GM13976 (cell line): Measurements from ENCODE around the gene CFAP44.

Experiments
- DNase-seq: peaks from one replicate; pipeline ENCODE4 v3.0.0; 2012; ENCODE audit warnings: low spot score
- CTCF ChIP-seq: IDR thresholded peaks from 2 replicates; pipeline ENCODE4 v1.5.1; 2012; ENCODE audit warnings: borderline replicate concordance, mild to moderate bottlenecking; ENCODE audit not compliant: insufficient read depth; ENCODE audit errors: extremely low read depth, missing control alignments, control extremely low read depth
- in situ Hi-C: fragments of 300-500 bp; cut with MboI; formaldehyde crosslinking; loops from one replicate; pipeline ENCODE4 v1.12.0; 2022; ENCODE audit warnings: low sequenced_read_pairs, mixed read lengths, inconsistent platforms; ENCODE audit not compliant: unreplicated experiment

CFAP44 gene

GRCh38 chr3:113454630-113455029 is 13.3 kb upstream of the CFAP44 start:
- in situ Hi-C loops, result no loop called here
- DNase-seq, result no peak
- no peak for TF ChIP-seq CTCF

GRCh38 chr3:113454057-113454456 is 12.8 kb upstream of the CFAP44 start:
- TF ChIP-seq CTCF, result no peak
- DNase-seq, result no peak
- in situ Hi-C loops, result no loop called here

GRCh38 chr3:113450911-113451310 is 9.6 kb upstream of the CFAP44 start:
- in situ Hi-C loops, result no loop called here
- no peak for TF ChIP-seq CTCF
- no peak for DNase-seq

GRCh38 chr3:113439606-113440005 is 1.7 kb downstream of the CFAP44 start:
- DNase-seq, result no peak
- in situ Hi-C loops, result no loop called here
- TF ChIP-seq CTCF, result no peak

GRCh38 chr3:113438224-113438623 is 3.1 kb downstream of the CFAP44 start:
- DNase-seq, result no peak
- no peak for TF ChIP-seq CTCF
- in situ Hi-C loops, result no loop called here

GRCh38 chr3:113437411-113437810 is 3.9 kb downstream of the CFAP44 start:
- TF ChIP-seq CTCF, result no peak
- in situ Hi-C loops, result no loop called here

GRCh38 chr3:113436809-113437208 is 4.5 kb downstream of the CFAP44 start:
- in situ Hi-C loops, result no loop called here
- TF ChIP-seq CTCF, result no peak
- no peak for DNase-seq

More at GRCh38 chr3:113437411-113437810, 3.9 kb downstream of the CFAP44 start:
- DNase-seq, result no peak
